Naive B cell (primary cell): ENCODE measurements around the gene DRC7. TPM values are rescaled to one million over a fixed set of nuclear protein-coding genes. Genes with fewer than 3 reads are reported as not detected.

Experiments
- ATAC-seq, 2 donors: fragments of 150-1000 bp; cut with Tn5 transposase; 2 replicates each; pipeline ENCODE4 v1.10.0; 2021; ENCODE audit warnings: low read depth in 2 of 2, mild to moderate bottlenecking in 2 of 2, moderate library complexity in 2 of 2
- DNase-seq: peaks from one replicate; pipeline ENCODE4 v3.0.0; 2022
- H3K27ac Mint-ChIP-seq, 6 donors: one replicate each; pipeline ENCODE4 v1.8.0; 2020 to 2022; ENCODE audit warnings: mild to moderate bottlenecking in 6 of 6, mixed read lengths in 6 of 6, moderate library complexity in 5 of 6, inconsistent platforms in 2 of 6
- H3K27me3 Mint-ChIP-seq, 3 donors: one replicate each; pipeline ENCODE4 v1.8.0; 2021 to 2022; ENCODE audit warnings: mixed read lengths in 3 of 3, mild to moderate bottlenecking in 1 of 3
- H3K36me3 Mint-ChIP-seq, 2 donors: one replicate each; pipeline ENCODE4 v1.8.0; 2020 to 2022; ENCODE audit warnings: mixed read lengths in 2 of 2, inconsistent platforms in 1 of 2, mild to moderate bottlenecking in 1 of 2
- H3K4me1 Mint-ChIP-seq, 3 donors: one replicate each; pipeline ENCODE4 v1.8.0; 2020 to 2022; ENCODE audit warnings: mixed read lengths in 3 of 3, inconsistent platforms in 1 of 3, mild to moderate bottlenecking in 1 of 3, moderate library complexity in 1 of 3
- H3K4me3 Mint-ChIP-seq, 8 donors: one replicate each; pipeline ENCODE4 v1.8.0; 2020 to 2022; ENCODE audit warnings: mild to moderate bottlenecking in 8 of 8, mixed read lengths in 8 of 8, moderate library complexity in 8 of 8, inconsistent platforms in 2 of 8
- H3K9me3 Mint-ChIP-seq, 7 donors: one replicate each; pipeline ENCODE4 v1.8.0; 2020 to 2022; ENCODE audit warnings: mixed read lengths in 7 of 7, mild to moderate bottlenecking in 5 of 7, inconsistent platforms in 2 of 7, moderate library complexity in 1 of 7
- polyA plus RNA-seq, 6 donors: library from polyadenylated mRNA; unstranded; fragments of 300-500 nt; fragmentation: Illumina TruSeq; gene quantifications; one replicate each; pipeline ENCODE4 v1.2.3, GENCODE V29; 2021; ENCODE audit warnings: low read depth in 6 of 6

The DRC7 gene, protein sequence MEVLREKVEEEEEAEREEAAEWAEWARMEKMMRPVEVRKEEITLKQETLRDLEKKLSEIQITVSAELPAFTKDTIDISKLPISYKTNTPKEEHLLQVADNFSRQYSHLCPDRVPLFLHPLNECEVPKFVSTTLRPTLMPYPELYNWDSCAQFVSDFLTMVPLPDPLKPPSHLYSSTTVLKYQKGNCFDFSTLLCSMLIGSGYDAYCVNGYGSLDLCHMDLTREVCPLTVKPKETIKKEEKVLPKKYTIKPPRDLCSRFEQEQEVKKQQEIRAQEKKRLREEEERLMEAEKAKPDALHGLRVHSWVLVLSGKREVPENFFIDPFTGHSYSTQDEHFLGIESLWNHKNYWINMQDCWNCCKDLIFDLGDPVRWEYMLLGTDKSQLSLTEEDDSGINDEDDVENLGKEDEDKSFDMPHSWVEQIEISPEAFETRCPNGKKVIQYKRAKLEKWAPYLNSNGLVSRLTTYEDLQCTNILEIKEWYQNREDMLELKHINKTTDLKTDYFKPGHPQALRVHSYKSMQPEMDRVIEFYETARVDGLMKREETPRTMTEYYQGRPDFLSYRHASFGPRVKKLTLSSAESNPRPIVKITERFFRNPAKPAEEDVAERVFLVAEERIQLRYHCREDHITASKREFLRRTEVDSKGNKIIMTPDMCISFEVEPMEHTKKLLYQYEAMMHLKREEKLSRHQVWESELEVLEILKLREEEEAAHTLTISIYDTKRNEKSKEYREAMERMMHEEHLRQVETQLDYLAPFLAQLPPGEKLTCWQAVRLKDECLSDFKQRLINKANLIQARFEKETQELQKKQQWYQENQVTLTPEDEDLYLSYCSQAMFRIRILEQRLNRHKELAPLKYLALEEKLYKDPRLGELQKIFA
- polyA plus RNA-seq, result not detected

DNA sequence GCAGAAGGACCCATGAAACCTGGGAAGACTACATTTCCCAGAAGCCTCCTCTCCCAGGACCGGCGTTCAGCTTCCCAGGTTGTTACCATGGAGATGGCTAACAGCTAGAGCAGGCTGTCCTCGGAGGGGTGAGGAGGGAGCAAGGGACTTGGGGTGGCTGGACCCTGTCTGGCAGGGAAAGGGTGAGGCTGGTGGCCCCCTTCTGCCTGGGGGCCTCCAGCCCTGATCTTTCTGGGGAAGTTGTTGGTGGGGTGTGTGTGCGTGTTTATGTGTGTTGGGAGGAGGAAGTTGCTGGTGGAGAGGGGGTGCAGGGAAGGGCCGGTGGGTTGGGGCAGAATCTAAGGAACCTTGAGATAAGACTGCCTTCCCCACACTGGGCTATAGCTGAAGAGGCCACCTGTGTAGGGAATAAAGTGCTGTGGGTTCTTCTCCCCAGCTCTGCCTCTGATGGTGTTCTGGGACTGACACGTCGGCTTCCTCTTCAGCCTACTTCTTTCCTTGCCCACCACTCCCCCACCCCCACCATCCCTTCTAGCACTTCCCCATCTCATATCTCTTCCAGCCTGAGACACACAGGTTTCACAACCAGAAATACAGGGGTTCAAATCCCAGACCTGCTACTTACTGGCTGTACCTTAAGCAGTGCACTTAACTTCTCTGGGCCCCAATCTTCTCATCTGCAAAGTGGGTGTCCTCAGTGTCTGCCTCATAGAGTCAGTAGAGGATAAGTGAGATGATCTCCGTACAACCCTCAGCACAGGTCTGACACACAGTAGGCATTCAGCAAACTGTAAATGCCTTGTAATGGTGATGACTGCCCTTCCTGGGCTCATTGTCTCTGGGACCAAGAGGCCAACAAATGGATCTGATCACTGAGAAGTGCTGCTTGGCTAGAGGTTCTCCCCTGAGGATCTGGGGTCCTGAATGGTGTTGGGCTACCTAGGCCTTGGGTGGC is at the start of gene DRC7:
DRC7 (plus strand) TSS at position 82 of the 955 bp plus-strand sequence. CDS start 3,144 bp downstream, outside the sequence.
- DNase-seq (peak; percentile 40), ATAC-seq (peak; percentile 53 to 56)
- Mint-ChIP-seq H3K36me3 (no peaks in the 10 kb centered on the region), H3K9me3 (no peaks in the 10 kb centered on the region), H3K4me1 (peaks cover 19 to 33% (median 23%) of the 10 kb centered on the region in 3 donors), H3K27ac (peak within 1 kb of the TSS; percentile 85 to 98 (median 94)), H3K27me3 (no peaks in the 10 kb centered on the region), H3K4me3 (peak within 1 kb of the TSS; percentile 75 to 94 (median 86))

DNA sequence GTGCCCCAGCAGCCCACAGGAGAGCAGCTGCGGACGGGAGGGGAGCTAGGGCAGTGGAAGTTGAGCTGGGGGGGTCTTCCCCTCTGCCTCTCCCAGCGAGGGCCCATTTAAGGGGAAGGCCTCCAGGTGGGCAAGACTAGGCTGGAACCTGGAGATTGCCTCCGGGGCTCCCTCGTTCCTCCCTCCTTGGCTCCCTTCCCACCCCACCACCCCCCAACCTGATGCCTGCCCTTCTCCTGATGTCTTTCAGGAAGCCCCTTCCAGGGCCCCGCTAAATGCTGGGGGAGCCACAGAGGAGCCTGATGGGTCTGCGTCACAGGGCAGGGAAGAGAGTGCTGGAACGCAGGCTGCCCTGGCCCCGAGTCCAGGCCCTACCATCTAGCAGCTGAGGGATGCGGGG is 49.4 kb upstream of the DRC7 start:
- H3K4me1 Mint-ChIP-seq, result peaks cover 25 to 33% (median 28%) of the 10 kb centered on the region in 3 donors
- no peak overlapping the region for H3K27ac Mint-ChIP-seq
- no peak overlapping the region for H3K4me3 Mint-ChIP-seq
- H3K27me3 Mint-ChIP-seq, result no peaks in the 10 kb centered on the region
- H3K36me3 Mint-ChIP-seq, result no peaks in the 10 kb centered on the region
- no peak for ATAC-seq
- DNase-seq, result no peak
- no peaks in the 10 kb centered on the region for H3K9me3 Mint-ChIP-seq

DNA sequence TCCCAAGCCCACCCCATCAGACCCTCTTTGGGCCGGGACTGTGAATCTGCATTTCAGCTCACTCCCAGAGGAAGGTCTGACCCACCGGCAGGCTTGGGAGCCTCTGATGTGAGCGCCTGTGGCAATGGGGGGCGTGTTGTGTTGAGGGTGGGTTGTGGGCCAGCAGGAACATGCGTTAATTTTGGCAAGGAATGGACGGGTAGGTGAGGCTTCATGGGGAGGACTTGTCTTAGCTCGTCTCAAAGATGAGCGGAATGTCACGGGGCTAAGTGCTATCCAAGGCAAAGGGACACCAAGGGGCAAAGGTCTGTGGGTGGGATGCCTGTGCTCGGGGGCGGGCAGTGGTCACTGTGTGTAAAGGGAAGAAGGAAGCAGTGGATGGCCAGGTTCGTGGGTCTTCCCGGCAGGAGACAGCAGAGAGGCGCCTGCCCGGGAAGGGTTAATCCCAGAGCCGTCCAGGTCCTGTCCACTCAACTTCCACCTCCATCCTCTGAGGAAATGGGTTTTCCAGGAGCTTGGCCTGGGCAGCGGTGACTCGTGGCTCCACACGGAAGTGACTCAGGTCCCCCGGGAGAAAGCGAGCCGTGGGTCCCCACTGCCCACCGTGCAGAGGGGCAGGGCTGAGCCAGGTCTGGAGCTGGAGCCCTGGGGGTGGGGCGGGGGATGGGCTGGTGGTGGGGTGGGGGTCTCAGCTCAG is 48.8 kb upstream of the DRC7 start:
- H3K27ac Mint-ChIP-seq, result peak overlapping the region in 1 of 6 donors; percentile 89
- no peak overlapping the region for H3K4me3 Mint-ChIP-seq
- DNase-seq, result no peak

DNA sequence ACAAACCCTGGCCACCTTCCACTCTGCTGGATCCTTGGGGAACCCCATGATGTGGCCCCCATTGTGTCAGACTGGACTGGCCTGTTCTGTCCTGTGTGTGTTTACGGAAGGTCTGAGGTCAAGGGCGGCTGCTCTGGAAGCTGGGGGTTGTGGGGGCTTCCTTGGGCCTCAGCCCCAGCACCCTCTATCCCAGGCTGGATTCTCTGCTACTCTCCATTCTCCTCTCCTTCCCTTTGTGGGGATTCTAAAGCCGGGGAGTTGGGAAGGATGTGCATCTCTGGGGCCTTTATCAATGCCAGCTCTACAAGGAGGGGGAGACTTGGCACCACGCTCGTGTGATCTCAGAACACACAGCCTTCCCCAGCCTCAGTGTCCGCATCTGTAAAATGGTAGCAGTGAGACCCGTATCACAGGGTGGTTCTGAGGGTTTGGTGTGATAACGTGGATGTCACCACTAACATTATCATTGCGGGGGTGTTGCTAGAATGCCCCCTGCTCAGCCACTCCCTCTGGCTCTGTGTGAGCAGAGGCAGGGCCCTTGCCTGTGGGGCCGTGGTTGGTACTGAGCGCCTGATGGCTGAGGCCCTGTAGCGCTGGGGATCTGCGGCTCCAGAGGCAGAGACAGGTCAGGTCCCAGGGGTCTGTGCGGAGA is 48.1 kb upstream of the DRC7 start:
- H3K9me3 Mint-ChIP-seq, result no peaks in the 10 kb centered on the region
- ATAC-seq, result peak; percentile 23 to 26
- no peak overlapping the region for H3K4me3 Mint-ChIP-seq
- H3K27ac Mint-ChIP-seq, result peak overlapping the region in 1 of 6 donors; percentile 73
- H3K27me3 Mint-ChIP-seq, result no peaks in the 10 kb centered on the region
- DNase-seq, result no peak
- peaks cover 25 to 34% (median 28%) of the 10 kb centered on the region in 3 donors for H3K4me1 Mint-ChIP-seq
- H3K36me3 Mint-ChIP-seq, result no peaks in the 10 kb centered on the region

More for the DNA sequence above, 48.8 kb upstream of the DRC7 start:
- ATAC-seq, result no peak
- Mint-ChIP-seq H3K36me3 (no peaks in the 10 kb centered on the region), H3K9me3 (no peaks in the 10 kb centered on the region), H3K27me3 (no peaks in the 10 kb centered on the region), H3K4me1 (peaks cover 25 to 34% (median 28%) of the 10 kb centered on the region in 3 donors)

DNA sequence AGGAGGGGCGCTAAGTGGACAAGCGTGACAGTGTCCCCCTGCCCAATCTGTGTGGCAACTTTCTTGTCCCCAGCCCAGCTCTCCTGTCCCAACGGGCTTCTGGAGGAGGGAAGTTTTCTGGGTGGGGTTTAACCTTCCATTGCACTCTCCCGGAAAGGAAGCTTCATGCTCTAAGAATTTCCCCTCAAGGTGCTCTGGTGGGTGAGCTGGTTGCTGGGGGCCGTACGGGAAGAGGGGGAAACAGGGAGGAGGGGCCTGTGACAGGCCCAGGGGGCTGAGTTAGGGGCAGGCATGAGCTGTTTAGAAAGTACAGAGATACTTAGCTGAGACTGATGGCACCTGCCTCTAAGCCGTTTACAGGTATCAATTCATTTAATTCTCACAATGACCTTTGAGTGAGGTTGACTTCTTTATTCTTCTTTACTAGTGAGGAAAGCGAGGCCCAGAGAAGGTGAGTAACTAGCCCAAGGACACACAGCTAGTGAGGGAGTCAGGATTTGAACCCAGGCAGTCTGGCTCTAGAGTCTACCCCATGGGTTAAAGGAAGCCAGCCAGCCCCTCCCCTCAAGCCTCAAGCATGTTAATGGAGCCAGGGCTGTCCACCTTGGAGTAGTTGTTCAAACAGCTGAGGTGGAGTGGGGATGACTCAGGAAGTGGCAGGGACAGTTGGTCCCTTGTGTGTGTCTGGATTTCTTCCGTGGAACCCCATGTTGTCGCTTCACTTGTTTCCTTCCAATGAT is 47.3 kb upstream of the DRC7 start:
- DNase-seq (no peak), ATAC-seq (no peak)
- H3K9me3 Mint-ChIP-seq, result no peaks in the 10 kb centered on the region
- H3K36me3 Mint-ChIP-seq, result no peaks in the 10 kb centered on the region
- H3K27ac Mint-ChIP-seq, result peak overlapping the region in 5 of 6 donors; percentile 59 to 89 (median 75)
- peak overlapping the region in 2 of 8 donors; percentile 28 to 35 for H3K4me3 Mint-ChIP-seq
- no peaks in the 10 kb centered on the region for H3K27me3 Mint-ChIP-seq
- H3K4me1 Mint-ChIP-seq, result peaks cover 28 to 34% (median 31%) of the 10 kb centered on the region in 3 donors

DNA sequence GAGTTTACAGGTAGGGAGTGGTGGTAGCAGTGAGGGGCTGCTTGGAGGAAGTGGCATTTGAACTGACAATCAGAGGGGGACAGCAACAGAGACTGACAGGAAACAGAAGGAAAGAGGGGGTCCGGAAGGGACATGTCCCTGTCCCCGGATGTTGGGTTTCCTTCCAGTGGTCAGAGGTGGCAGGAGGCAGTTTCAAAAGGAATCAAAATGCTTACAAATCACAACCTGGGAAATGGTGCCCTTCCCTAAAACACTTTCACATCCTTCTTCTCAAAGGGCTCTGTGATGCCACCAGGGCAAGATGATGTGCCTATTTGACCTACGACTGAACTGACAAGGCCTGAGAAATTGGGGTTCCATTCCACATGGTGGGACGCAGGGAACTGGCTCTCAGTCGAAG is 46.5 kb upstream of the DRC7 start:
- Mint-ChIP-seq H3K36me3 (no peaks in the 10 kb centered on the region), H3K4me1 (peaks cover 28 to 34% (median 31%) of the 10 kb centered on the region in 3 donors), H3K27ac (peak overlapping the region in 5 of 6 donors; percentile 48 to 92 (median 59)), H3K4me3 (peak overlapping the region in 5 of 8 donors; percentile 4 to 79 (median 21)), H3K9me3 (no peaks in the 10 kb centered on the region), H3K27me3 (no peaks in the 10 kb centered on the region)
- DNase-seq (peak; percentile 51), ATAC-seq (peak; percentile 76 to 77)

DNA sequence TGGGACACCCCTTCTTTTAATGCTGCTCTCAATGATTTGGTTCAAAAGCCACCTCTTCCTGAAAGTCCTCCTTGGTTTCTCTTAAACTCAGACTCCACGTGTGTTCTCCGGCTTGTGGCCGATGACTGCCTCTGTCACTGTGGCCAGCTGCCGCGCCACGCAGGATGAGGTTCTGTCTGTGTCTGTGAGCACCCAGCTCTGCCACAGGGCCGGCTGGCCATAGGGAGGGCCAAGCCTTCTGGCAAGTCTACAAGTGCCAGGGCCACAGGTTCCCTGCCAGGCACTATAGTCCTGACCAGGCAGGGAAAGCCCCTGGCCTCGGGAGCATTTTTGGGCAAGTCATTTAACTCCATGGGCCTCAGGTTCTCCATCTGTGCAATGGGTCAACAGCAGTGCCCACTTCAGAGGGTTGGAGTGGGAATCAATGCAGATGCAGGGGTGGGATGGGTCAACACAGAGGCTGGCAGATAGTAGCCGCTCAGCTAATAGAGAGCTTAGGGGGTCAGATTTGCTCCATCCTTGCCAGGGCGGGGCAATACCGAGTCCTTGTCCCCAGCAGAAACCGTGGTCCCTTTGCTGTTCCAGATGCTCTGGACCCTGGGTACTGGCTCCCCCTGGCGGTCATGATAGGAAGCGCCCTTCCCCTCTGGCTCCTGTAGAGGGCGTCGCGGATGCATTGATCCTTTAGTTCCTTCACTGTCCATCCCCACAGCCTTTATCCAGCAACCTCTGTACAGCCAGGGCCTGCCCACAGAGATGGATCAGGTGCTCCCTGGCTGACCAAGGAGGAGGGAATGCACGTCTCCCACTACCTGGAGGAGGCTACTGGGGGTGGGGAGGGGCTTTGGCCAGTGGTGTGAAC is 45.8 kb upstream of the DRC7 start:
- Mint-ChIP-seq H3K4me1 (peaks cover 28 to 34% (median 31%) of the 10 kb centered on the region in 3 donors), H3K27me3 (peaks cover 0 to 5% (median 0%) of the 10 kb centered on the region in 3 donors), H3K9me3 (no peaks in the 10 kb centered on the region), H3K36me3 (no peaks in the 10 kb centered on the region), H3K27ac (peak overlapping the region in 3 of 6 donors; percentile 34 to 90 (median 48)), H3K4me3 (peak overlapping the region in 3 of 8 donors; percentile 39 to 59 (median 46))
- DNase-seq (peak; percentile 66), ATAC-seq (peak; percentile 52 to 56)

DNA sequence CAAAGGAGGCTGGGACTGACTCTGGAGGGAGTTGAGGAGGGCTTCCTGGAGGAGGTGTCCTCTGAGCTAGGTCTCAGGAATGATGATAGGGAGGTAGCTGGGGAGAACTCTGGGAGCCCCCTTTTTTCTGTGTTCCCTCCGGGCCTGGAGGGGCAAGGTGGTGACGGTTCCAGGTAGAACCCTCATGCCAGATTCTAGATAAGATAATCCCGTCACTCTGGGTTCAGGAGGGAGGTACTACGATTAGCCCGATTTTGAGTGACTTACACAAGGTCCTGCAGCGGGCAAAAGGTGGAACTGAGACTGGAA is 45.2 kb upstream of the DRC7 start:
- H3K4me3 Mint-ChIP-seq, result peak overlapping the region in 1 of 8 donors; percentile 3

DNA sequence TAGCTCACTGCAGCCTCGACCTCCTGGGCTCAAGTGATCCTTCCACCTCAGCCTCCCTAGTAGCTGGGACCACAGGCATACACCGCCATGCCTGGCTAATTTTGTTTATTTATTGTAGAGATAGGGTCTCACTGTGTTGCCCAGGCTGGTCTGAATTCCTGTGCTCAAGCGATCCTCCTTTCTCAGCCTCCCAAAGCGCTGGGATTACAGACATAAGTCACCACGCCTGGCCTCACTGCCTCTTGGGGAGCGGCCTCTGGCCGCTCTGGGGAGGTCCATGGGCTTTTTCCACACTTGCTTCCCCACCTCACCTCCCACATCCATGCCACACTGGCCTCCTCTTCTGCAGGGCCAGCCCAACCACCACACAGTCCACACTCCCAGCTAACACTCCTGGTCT is 44.8 kb upstream of the DRC7 start:
- H3K27me3 Mint-ChIP-seq, result peaks cover 0 to 7% (median 0%) of the 10 kb centered on the region in 3 donors
- no peak overlapping the region for H3K4me3 Mint-ChIP-seq
- DNase-seq (no peak), ATAC-seq (no peak)
- no peaks in the 10 kb centered on the region for H3K9me3 Mint-ChIP-seq
- no peak overlapping the region for H3K27ac Mint-ChIP-seq
- H3K4me1 Mint-ChIP-seq, result peaks cover 28 to 34% (median 31%) of the 10 kb centered on the region in 3 donors
- no peaks in the 10 kb centered on the region for H3K36me3 Mint-ChIP-seq

More for the DNA sequence above, 45.2 kb upstream of the DRC7 start:
- no peaks in the 10 kb centered on the region for H3K9me3 Mint-ChIP-seq
- ATAC-seq, result no peak
- no peak for DNase-seq
- peak overlapping the region in 1 of 6 donors; percentile 47 for H3K27ac Mint-ChIP-seq
- H3K4me1 Mint-ChIP-seq, result peaks cover 28 to 34% (median 31%) of the 10 kb centered on the region in 3 donors
- no peaks in the 10 kb centered on the region for H3K36me3 Mint-ChIP-seq
- peaks cover 0 to 7% (median 0%) of the 10 kb centered on the region in 3 donors for H3K27me3 Mint-ChIP-seq

DNA sequence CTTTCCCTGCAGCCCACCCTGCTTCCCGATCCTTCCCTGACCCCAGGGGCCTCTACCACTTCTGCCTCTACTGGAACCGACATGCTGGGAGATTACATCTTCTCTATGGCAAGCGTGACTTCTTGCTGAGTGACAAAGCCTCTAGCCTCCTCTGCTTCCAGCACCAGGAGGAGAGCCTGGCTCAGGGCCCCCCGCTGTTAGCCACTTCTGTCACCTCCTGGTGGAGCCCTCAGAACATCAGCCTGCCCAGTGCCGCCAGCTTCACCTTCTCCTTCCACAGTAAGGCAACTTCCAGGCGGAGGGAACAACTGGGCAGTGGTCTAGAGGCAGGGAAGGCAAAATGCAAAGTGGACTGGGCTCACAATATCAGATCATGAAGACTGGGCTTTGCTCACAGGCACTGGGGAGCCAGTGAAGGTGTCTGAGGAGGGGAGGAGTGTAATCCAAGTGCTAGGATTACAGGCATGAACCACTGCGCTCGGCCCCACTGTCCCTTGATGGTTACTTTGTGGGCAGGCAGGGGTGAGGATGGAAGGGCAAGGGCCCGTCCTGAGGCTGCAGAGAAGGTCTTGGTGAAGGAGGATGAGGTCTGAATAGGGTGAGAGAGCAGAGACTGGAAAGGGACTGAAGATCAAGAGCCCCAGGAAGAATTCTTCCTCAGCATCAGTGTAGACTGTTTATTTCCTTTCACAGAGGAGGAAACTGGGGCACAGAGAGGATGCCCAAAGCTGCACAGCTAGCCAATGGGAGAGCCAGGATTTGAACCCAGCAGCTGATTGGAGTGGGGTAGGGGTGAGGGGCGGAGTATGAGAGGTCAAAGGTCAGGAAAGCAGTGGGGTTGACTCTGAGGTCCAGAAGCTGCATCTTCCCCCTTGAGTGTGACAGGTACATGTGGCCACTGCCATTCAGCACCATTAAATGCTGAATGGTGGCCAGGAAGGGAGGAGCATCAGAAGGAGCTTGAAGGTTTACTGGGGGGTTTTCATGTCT is 43.0 kb upstream of the DRC7 start:
- no peak overlapping the region for H3K27ac Mint-ChIP-seq
- H3K4me1 Mint-ChIP-seq, result peaks cover 24 to 27% (median 24%) of the 10 kb centered on the region in 3 donors
- H3K9me3 Mint-ChIP-seq, result no peaks in the 10 kb centered on the region
- no peak overlapping the region for H3K4me3 Mint-ChIP-seq
- DNase-seq, result no peak
- H3K36me3 Mint-ChIP-seq, result no peaks in the 10 kb centered on the region
- peaks cover 0 to 7% (median 0%) of the 10 kb centered on the region in 3 donors for H3K27me3 Mint-ChIP-seq
- ATAC-seq, result no peak
